Loucy (cell line): ENCODE data around the gene SATL1.

Experiments
- H2AFZ ChIP-seq: fragments of 200-600 bp; sonication (generic); 2 replicates; pipeline ENCODE4 v1.6.0; 2016; ENCODE audit warnings: antibody characterized with exemption, mild to moderate bottlenecking, low read length, moderate library complexity
- H3F3A ChIP-seq: fragments of 200-600 bp; 2 replicates; pipeline ENCODE4 v1.6.0; 2016; ENCODE audit warnings: antibody characterized with exemption, low read depth, mild to moderate bottlenecking
- H3K27me3 ChIP-seq: fragments of 200-600 bp; sonication (generic); 2 replicates; pipeline ENCODE4 v1.6.1; 2014; ENCODE audit warnings: low read length, mild to moderate bottlenecking; ENCODE audit not compliant: insufficient read depth, poor library complexity, severe bottlenecking
- H3K36me3 ChIP-seq: fragments of 200-600 bp; sonication (generic); 2 replicates; pipeline ENCODE4 v1.6.1; 2016; ENCODE audit warnings: low read length; ENCODE audit not compliant: insufficient read depth
- H3K4me1 ChIP-seq: fragments of 200-600 bp; sonication (generic); 2 replicates; pipeline ENCODE4 v1.5.1; 2014; ENCODE audit warnings: low read length, mild to moderate bottlenecking; ENCODE audit not compliant: insufficient read depth, poor library complexity, severe bottlenecking
- H3K4me2 ChIP-seq: fragments of 200-600 bp; sonication (generic); 2 replicates; pipeline ENCODE4 v1.6.0; 2014; ENCODE audit warnings: antibody characterized with exemption, low read length, low read depth, mild to moderate bottlenecking; ENCODE audit not compliant: poor library complexity, severe bottlenecking
- H3K4me3 ChIP-seq: fragments of 200-600 bp; sonication (generic); 2 replicates; pipeline ENCODE4 v1.5.1; 2014; ENCODE audit warnings: low read length, mild to moderate bottlenecking, mixed read lengths; ENCODE audit not compliant: poor library complexity, severe bottlenecking
- H3K79me2 ChIP-seq: fragments of 200-600 bp; sonication (generic); 2 replicates; pipeline ENCODE4 v1.6.1; 2014; ENCODE audit warnings: low read length; ENCODE audit not compliant: insufficient read depth
- H3K9ac ChIP-seq: fragments of 200-600 bp; sonication (generic); 2 replicates; pipeline ENCODE4 v1.6.0; 2014; ENCODE audit warnings: mild to moderate bottlenecking, low read depth, low read length, moderate library complexity; ENCODE audit not compliant: poor library complexity, severe bottlenecking
- H3K9me2 ChIP-seq: fragments of 200-600 bp; sonication (generic); replicated peaks from 2 replicates; pipeline ENCODE4 v1.6.1; 2016; ENCODE audit warnings: low read depth, low read length, mixed read lengths
- H3K9me3 ChIP-seq: fragments of 200-600 bp; sonication (generic); 2 replicates; pipeline ENCODE4 v1.6.1; 2014; ENCODE audit warnings: mild to moderate bottlenecking, antibody characterized with exemption, low read length, low read depth; ENCODE audit not compliant: insufficient read depth
- H4K20me1 ChIP-seq: fragments of 200-600 bp; sonication (generic); 2 replicates; pipeline ENCODE4 v1.6.0; 2014; ENCODE audit warnings: antibody characterized with exemption, low read length, mild to moderate bottlenecking; ENCODE audit not compliant: insufficient read depth, poor library complexity, severe bottlenecking
- CTCF ChIP-seq: fragments of 200-600 bp; sonication (generic); conservative IDR thresholded peaks from 2 replicates; pipeline ENCODE4 v1.5.1; 2014; ENCODE audit warnings: mild to moderate bottlenecking, antibody characterized with exemption, low read length
- EZH2phosphoT487 ChIP-seq: fragments of 200-600 bp; IDR thresholded peaks from 2 replicates; pipeline ENCODE4 v1.6.1; 2018; ENCODE audit warnings: antibody characterized with exemption, mild to moderate bottlenecking, moderate library complexity, borderline replicate concordance

The SATL1 gene

GRCh38 chrX:85113746-85114145, 129.8 kb downstream of the SATL1 start:
- H3K4me1 ChIP-seq: no peaks in the 10 kb centered on the region
- no peaks in the 10 kb centered on the region for H3K79me2 ChIP-seq
- H3K4me2 ChIP-seq: no peak overlapping the region
- no peak overlapping the region for H2AFZ ChIP-seq
- no peaks in the 10 kb centered on the region for H4K20me1 ChIP-seq
- no peaks in the 10 kb centered on the region for H3F3A ChIP-seq
- H3K9me3 ChIP-seq: no peaks in the 10 kb centered on the region
- no peaks in the 10 kb centered on the region for H3K36me3 ChIP-seq
- H3K9me2 ChIP-seq: no peaks in the 10 kb centered on the region
- TF ChIP-seq CTCF (no peak), EZH2phosphoT487 (no peak)
- no peaks in the 10 kb centered on the region for H3K27me3 ChIP-seq
- H3K4me3 ChIP-seq: no peak overlapping the region
- no peak overlapping the region for H3K9ac ChIP-seq

GRCh38 chrX:85112293-85112692, 131.3 kb downstream of the SATL1 start:
- Histone ChIP-seq H3K9ac (no peak overlapping the region), H3K4me1 (no peaks in the 10 kb centered on the region), H3K27me3 (no peaks in the 10 kb centered on the region), H2AFZ (no peak overlapping the region), H4K20me1 (no peaks in the 10 kb centered on the region), H3K9me3 (no peaks in the 10 kb centered on the region), H3K9me2 (no peaks in the 10 kb centered on the region), H3K4me2 (no peak overlapping the region), H3K4me3 (no peak overlapping the region), H3K79me2 (no peaks in the 10 kb centered on the region), H3F3A (no peaks in the 10 kb centered on the region), H3K36me3 (no peaks in the 10 kb centered on the region)
- TF ChIP-seq EZH2phosphoT487: no peak
- no peak for TF ChIP-seq CTCF

- Histone ChIP-seq H3K36me3 (no peaks in the 10 kb centered on the region), H3F3A (no peaks in the 10 kb centered on the region), H3K4me1 (no peaks in the 10 kb centered on the region), H3K4me2 (no peak overlapping the region), H3K79me2 (no peaks in the 10 kb centered on the region), H2AFZ (no peak overlapping the region), H3K4me3 (no peak overlapping the region), H4K20me1 (no peaks in the 10 kb centered on the region), H3K27me3 (no peaks in the 10 kb centered on the region), H3K9me2 (no peaks in the 10 kb centered on the region), H3K9me3 (no peaks in the 10 kb centered on the region), H3K9ac (no peak overlapping the region)
- TF ChIP-seq EZH2phosphoT487: no peak
- peak; percentile 64 for TF ChIP-seq CTCF
Measured at GRCh38 chrX:85111347-85111746, 132.2 kb downstream of the SATL1 start.
